Keratinocyte (primary cell): Measurements from ENCODE around the gene PLCXD1.

ENCODE experiments used
- EZH2 ChIP-seq: IDR thresholded peaks from one replicate; pipeline ENCODE4 v1.6.1; 2012; ENCODE audit warnings: inconsistent platforms, mild to moderate bottlenecking, low read length, moderate library complexity
- TF ChIP-seq, protein P1 (sequence below), 3 experiments: IDR thresholded peaks in 1 of 3; conservative IDR thresholded peaks in 1 of 3; optimal IDR thresholded peaks in 1 of 3; 2 replicates in 2 of 3; 3 replicates in 1 of 3; pipeline versions ENCODE3 to v1.5.1; 2011; ENCODE audit warnings: low read length in 3 of 3, mild to moderate bottlenecking in 3 of 3, moderate library complexity in 2 of 3, control low read depth in 1 of 3, inconsistent platforms in 1 of 3; ENCODE audit not compliant: insufficient read depth in 2 of 3; ENCODE audit errors: extremely low read depth in 1 of 3

DNA sequence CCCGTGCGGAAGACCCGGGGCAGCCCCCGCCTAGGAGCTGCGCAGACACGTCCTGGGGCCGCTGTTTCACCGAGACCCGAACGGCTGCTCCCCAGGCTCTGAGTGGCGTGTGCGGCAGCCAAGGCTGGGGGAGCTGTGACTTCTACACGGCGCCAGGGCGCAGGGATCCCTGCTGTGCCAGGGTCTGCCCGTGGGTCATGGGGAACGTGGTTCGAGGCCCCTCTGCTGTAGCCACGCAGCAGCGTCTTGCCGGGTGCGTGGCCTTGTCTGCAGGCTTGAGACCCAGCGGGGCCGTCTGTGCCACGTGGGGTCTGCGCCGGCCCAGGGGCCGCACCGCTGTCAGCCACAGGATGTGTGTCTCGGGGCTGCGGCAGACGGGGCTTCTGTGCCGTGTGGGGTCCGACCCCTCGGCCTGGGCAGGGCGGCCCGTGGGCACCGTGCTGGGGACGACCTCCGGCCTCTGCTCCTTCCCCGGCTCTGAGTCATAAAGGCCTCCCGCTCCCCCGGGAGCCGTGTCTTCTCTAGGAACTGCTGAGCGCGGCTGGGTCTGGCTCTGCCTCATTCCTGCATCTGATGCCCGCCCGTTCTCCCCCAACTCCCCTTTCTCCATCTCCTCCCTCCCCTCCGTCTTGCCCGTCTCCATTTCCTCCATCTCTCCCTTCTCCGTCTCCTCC is 50.1 kb downstream of the PLCXD1 start:
- TF ChIP-seq, protein P1, sequence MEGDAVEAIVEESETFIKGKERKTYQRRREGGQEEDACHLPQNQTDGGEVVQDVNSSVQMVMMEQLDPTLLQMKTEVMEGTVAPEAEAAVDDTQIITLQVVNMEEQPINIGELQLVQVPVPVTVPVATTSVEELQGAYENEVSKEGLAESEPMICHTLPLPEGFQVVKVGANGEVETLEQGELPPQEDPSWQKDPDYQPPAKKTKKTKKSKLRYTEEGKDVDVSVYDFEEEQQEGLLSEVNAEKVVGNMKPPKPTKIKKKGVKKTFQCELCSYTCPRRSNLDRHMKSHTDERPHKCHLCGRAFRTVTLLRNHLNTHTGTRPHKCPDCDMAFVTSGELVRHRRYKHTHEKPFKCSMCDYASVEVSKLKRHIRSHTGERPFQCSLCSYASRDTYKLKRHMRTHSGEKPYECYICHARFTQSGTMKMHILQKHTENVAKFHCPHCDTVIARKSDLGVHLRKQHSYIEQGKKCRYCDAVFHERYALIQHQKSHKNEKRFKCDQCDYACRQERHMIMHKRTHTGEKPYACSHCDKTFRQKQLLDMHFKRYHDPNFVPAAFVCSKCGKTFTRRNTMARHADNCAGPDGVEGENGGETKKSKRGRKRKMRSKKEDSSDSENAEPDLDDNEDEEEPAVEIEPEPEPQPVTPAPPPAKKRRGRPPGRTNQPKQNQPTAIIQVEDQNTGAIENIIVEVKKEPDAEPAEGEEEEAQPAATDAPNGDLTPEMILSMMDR (optimal IDR thresholded peaks at IDR 0.05 in 1 of 3, IDR thresholded peaks at IDR 0.05 in 1 of 3, conservative IDR thresholded peaks at IDR 0.05 in 1 of 3; ENCODE audit: extremely low read depth in 1 of 3, insufficient read depth in 2 of 3, low read length in 3 of 3), result no peak
- peak; percentile 44 for TF ChIP-seq EZH2
